Esophagus muscularis mucosa (tissue), 4 donors: ENCODE measurements around the gene UGCG. TPM values are rescaled to one million over a fixed set of nuclear protein-coding genes. Genes with fewer than 3 reads are reported as not detected.

Source experiments
- DNase-seq: peaks from one replicate; pipeline ENCODE4 v3.0.0-alpha.2; 2017; ENCODE audit errors: extremely low spot score
- H3K27ac ChIP-seq, 4 donors: fragments of 200-600 bp; sonication (generic); replicated peaks in 1 of 4; 1 replicate in 3 of 4; 2 replicates in 1 of 4; pipeline ENCODE4 v1.5.1; 2016 to 2019; ENCODE audit warnings: mild to moderate bottlenecking in 1 of 4
- H3K27me3 ChIP-seq, 4 donors: fragments of 200-600 bp; sonication (generic); one replicate each; pipeline versions ENCODE4 v1.5.1 to v1.6.0; 2016 to 2019
- H3K36me3 ChIP-seq, 4 donors: fragments of 200-600 bp; sonication (generic); one replicate each; pipeline ENCODE4 v1.5.1; 2016 to 2019
- H3K4me1 ChIP-seq, 4 donors: fragments of 200-600 bp; sonication (generic); one replicate each; pipeline ENCODE4 v1.5.1; 2016 to 2019
- H3K4me3 ChIP-seq, 4 donors: fragments of 200-600 bp; sonication (generic); 1 replicate in 2 of 4; 2 replicates in 2 of 4; pipeline ENCODE4 v1.5.1; 2016 to 2019; ENCODE audit warnings: mild to moderate bottlenecking in 4 of 4, moderate library complexity in 1 of 4
- H3K9me3 ChIP-seq, 4 donors: fragments of 200-600 bp; sonication (generic); 1 replicate in 3 of 4; 2 replicates in 1 of 4; pipeline ENCODE4 v1.5.1; 2016 to 2019
- CTCF ChIP-seq, 3 experiments: fragments of 200-600 bp in 2 of 3; fragments of 450-650 bp in 1 of 3; sonication (generic) in 2 of 3; IDR thresholded peaks; one replicate each; pipeline ENCODE4 v1.5.1; 2017 to 2019; ENCODE audit warnings: antibody characterized with exemption in 3 of 3, mild to moderate bottlenecking in 2 of 3, moderate library complexity in 1 of 3
- EP300 ChIP-seq: sonication (generic); formaldehyde crosslinking; IDR thresholded peaks from one replicate; pipeline ENCODE4 v1.6.1; 2017; ENCODE audit warnings: antibody characterized with exemption
- POLR2A ChIP-seq: fragments of 450-650 bp; IDR thresholded peaks from one replicate; pipeline ENCODE4 v1.6.1; 2017; ENCODE audit warnings: antibody characterized with exemption, moderate library complexity, mild to moderate bottlenecking, low read depth
- POLR2AphosphoS5 ChIP-seq, 2 donors: sonication (generic); formaldehyde crosslinking; IDR thresholded peaks; one replicate each; pipeline ENCODE4 v1.6.1; 2017; ENCODE audit warnings: antibody characterized with exemption in 2 of 2
- WGBS: methylation state at CpG from one replicate; pipeline ENCODE4 v1.1.5; 2018; 5-methylcytosine and 5-hydroxymethylcytosine counted together
- intact Hi-C: fragments of 100-400 bp; cut with DNase I; formaldehyde crosslinking; loops from one replicate; pipeline ENCODE4 v1.15.1; 2023
- total RNA-seq, 4 donors: library from RNA; depleted of rRNA; stranded (reverse); fragments of >200 nt; gene quantifications; one replicate each; pipeline versions ENCODE4 v1.1.0 to v1.2.1, GENCODE V29; 2016

UGCG gene
- total RNA-seq, 4 donors from 2014 or later = 24.5 to 87.8 (median 33.5) TPM

GRCh38 chr9:111854799-111855198, 41.8 kb upstream of the UGCG start:
- Histone ChIP-seq H3K36me3 (no peaks in the 10 kb centered on the region), H3K9me3 (no peaks in the 10 kb centered on the region), H3K27me3 (no peaks in the 10 kb centered on the region), H3K4me1 (no peaks in the 10 kb centered on the region), H3K27ac (no peak overlapping the region), H3K4me3 (no peak overlapping the region)
- WGBS = 78% methylated on average over 4 of the region's 4 CpGs
- intact Hi-C loops = no loop called here
- TF ChIP-seq POLR2A (no peak), EP300 (no peak), CTCF (IDR thresholded peaks at IDR 0.05) (no peak), POLR2AphosphoS5 (IDR thresholded peaks at IDR 0.05) (no peak)
- no peak for DNase-seq

- H3K27ac ChIP-seq = no peak overlapping the region
- no peak for DNase-seq
- intact Hi-C loops = no loop called here
- no peak overlapping the region for H3K4me3 ChIP-seq
- H3K4me1 ChIP-seq = no peaks in the 10 kb centered on the region
- no peaks in the 10 kb centered on the region for H3K9me3 ChIP-seq
- TF ChIP-seq POLR2AphosphoS5 (IDR thresholded peaks at IDR 0.05) (no peak), POLR2A (no peak), CTCF (IDR thresholded peaks at IDR 0.05) (no peak), EP300 (no peak)
- no peaks in the 10 kb centered on the region for H3K36me3 ChIP-seq
- 97% methylated on average over 3 of the region's 3 CpGs for WGBS
- H3K27me3 ChIP-seq = no peaks in the 10 kb centered on the region
Measured at GRCh38 chr9:111857555-111858211, 38.9 kb upstream of the UGCG start.

- Histone ChIP-seq H3K36me3 (no peaks in the 10 kb centered on the region), H3K27me3 (no peaks in the 10 kb centered on the region), H3K27ac (no peak overlapping the region), H3K4me1 (no peaks in the 10 kb centered on the region), H3K4me3 (no peak overlapping the region), H3K9me3 (no peaks in the 10 kb centered on the region)
- TF ChIP-seq CTCF (IDR thresholded peaks at IDR 0.05) = no peak
- TF ChIP-seq POLR2AphosphoS5 (IDR thresholded peaks at IDR 0.05) = no peak
- no peak for TF ChIP-seq POLR2A
- no peak for TF ChIP-seq EP300
- intact Hi-C loops = no loop called here
- WGBS = 87% methylated on average over 4 of the region's 4 CpGs
- no peak for DNase-seq
Measured at GRCh38 chr9:111860443-111860842, 36.2 kb upstream of the UGCG start.

- no peak overlapping the region for H3K4me3 ChIP-seq
- H3K36me3 ChIP-seq = no peaks in the 10 kb centered on the region
- intact Hi-C loops = no loop called here
- no peaks in the 10 kb centered on the region for H3K4me1 ChIP-seq
- DNase-seq = no peak
- no peak overlapping the region for H3K27ac ChIP-seq
- TF ChIP-seq EP300 (no peak), POLR2A (no peak), POLR2AphosphoS5 (IDR thresholded peaks at IDR 0.05) (no peak), CTCF (IDR thresholded peaks at IDR 0.05) (no peak)
- WGBS = 94% methylated on average over 3 of the region's 3 CpGs
- no peaks in the 10 kb centered on the region for H3K27me3 ChIP-seq
- no peaks in the 10 kb centered on the region for H3K9me3 ChIP-seq
Measured at GRCh38 chr9:111863636-111864035, 33.0 kb upstream of the UGCG start.

GRCh38 chr9:111866976-111867375, 29.6 kb upstream of the UGCG start:
- TF ChIP-seq POLR2AphosphoS5 (IDR thresholded peaks at IDR 0.05) = no peak
- TF ChIP-seq POLR2A = no peak
- no peak for TF ChIP-seq CTCF (IDR thresholded peaks at IDR 0.05)
- TF ChIP-seq EP300 = no peak
- H3K4me3 ChIP-seq = no peak overlapping the region
- intact Hi-C loops = no loop called here
- no peaks in the 10 kb centered on the region for H3K36me3 ChIP-seq
- 78% methylated on average over 5 of the region's 5 CpGs for WGBS
- DNase-seq = no peak
- H3K27ac ChIP-seq = no peak overlapping the region
- no peaks in the 10 kb centered on the region for H3K4me1 ChIP-seq
- no peaks in the 10 kb centered on the region for H3K27me3 ChIP-seq
- H3K9me3 ChIP-seq = no peaks in the 10 kb centered on the region
